ENCODE measurements around the gene AFAP1L2. TPM values are rescaled to one million over a fixed set of nuclear protein-coding genes. Genes with fewer than 3 reads are reported as not detected.

AFAP1L2 gene
- polyA plus RNA-seq, 1 experiment, result 0.22 TPM

DNA sequence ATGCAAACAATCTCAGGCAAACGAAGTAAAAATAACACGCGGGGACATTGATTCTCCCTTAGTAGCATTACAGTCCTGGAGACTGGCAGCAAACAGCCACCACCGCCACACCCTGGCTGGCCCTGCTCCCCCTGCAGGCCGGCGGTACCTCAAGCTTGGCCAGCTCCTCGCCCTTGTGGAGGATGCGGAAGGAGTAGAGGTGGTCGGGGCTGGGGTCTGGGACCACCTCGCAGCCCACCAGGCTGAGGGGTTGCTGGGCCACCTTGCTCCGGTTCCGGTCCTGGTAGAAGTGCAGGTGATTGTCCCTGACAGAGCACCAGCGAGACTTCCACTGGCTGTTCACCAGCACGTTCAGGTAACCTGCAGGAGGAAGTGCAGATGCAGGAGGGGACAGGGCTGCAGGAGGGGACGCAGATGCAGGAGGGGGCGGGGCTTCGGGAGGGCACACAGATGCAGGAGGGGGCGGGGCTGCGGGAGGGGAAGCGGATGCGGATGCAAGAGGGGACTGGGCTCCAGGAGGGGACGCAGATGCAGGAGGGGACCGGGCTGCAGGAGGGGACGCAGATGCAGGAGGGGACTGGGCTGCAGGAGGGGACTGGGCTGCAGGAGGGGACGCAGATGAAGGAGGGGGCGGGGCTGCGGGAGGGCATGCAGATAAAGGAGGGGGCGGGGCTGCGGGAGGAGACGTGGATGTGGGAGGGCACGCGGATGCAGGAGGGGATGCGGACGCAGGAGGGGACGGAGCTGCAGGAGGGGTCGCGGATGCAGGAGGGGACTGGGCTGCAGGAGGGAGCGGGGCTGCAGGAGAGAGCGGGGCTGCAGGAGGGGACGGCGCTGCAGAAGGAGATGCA lies 99.5 kb downstream of the AFAP1L2 start:
- DNase-seq (ENCODE audit: low read depth), result no peak
- TF ChIP-seq, protein P1, sequence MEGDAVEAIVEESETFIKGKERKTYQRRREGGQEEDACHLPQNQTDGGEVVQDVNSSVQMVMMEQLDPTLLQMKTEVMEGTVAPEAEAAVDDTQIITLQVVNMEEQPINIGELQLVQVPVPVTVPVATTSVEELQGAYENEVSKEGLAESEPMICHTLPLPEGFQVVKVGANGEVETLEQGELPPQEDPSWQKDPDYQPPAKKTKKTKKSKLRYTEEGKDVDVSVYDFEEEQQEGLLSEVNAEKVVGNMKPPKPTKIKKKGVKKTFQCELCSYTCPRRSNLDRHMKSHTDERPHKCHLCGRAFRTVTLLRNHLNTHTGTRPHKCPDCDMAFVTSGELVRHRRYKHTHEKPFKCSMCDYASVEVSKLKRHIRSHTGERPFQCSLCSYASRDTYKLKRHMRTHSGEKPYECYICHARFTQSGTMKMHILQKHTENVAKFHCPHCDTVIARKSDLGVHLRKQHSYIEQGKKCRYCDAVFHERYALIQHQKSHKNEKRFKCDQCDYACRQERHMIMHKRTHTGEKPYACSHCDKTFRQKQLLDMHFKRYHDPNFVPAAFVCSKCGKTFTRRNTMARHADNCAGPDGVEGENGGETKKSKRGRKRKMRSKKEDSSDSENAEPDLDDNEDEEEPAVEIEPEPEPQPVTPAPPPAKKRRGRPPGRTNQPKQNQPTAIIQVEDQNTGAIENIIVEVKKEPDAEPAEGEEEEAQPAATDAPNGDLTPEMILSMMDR (IDR thresholded peaks at IDR 0.05; ENCODE audit: insufficient read depth, low read depth, low read length), result peak; percentile 86
- peak overlapping the region; percentile 23 for H3K4me3 ChIP-seq (ENCODE audit: low read depth, low read length)
- ChIA-PET CTCF (interaction anchor here (0.5 to 2.6 kb wide), 58 partner anchors 8 to 823 kb away, joined by 3 to 31 read pairs (median 4); partner anchors contain the start of gene FHIP2A), POLR2A (no interaction called here)
- H3K36me3 ChIP-seq (ENCODE audit: control insufficient read depth, insufficient read depth, low read length), result no peaks in the 10 kb centered on the region
- H3K27me3 ChIP-seq (ENCODE audit: control insufficient read depth, insufficient read depth, low read length), result peaks cover 2% of the 10 kb centered on the region; the same call in 1 of the 2 replicates

DNA sequence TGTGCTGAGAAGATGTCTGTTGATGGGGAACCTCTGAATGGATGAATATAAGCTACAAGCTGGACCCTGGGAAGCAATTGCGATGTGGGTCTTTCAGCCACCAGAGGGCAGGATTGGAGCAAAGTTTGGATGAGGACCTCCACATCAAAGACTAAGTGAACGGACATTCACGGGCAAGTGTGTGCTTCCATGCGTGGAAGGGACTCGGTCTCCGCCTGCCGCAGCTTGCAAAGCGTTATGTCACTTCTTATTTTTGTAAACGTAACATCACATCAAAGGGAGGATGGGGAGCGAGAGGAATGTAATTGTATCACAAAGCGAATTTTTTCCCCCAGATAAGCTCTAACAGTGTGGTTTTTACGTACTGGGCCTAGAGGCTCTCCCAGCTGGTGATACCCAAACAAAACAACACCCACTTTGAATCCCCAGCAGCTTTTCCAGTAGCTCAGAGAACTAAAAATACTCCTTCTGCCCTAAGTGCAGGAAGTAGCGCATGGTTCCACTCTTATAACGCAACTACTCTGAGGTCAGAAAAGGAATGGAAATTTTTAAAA lies 100.2 kb downstream of the AFAP1L2 start:
- peaks cover 2% of the 10 kb centered on the region; the same call in 1 of the 2 replicates for H3K27me3 ChIP-seq (ENCODE audit: control insufficient read depth, insufficient read depth, low read length)
- TF ChIP-seq, protein P1 (IDR thresholded peaks at IDR 0.05; ENCODE audit: insufficient read depth, low read depth, low read length), result peak; percentile 81
- no peaks in the 10 kb centered on the region for H3K36me3 ChIP-seq (ENCODE audit: control insufficient read depth, insufficient read depth, low read length)
- POLR2A ChIA-PET, result interaction anchor here (0.5 kb wide), 1 partner anchor 540 kb away, joined by 3 read pairs; no protein-coding TSS in a partner anchor
- CTCF ChIA-PET, result interaction anchor here (0.5 to 2.6 kb wide), 69 partner anchors 9 to 833 kb away, joined by 3 to 31 read pairs (median 4); partner anchors contain the start of gene FHIP2A
- peak overlapping the region; percentile 23 for H3K4me3 ChIP-seq (ENCODE audit: low read depth, low read length)
- peak; percentile 40 for DNase-seq (ENCODE audit: low read depth)

DNA sequence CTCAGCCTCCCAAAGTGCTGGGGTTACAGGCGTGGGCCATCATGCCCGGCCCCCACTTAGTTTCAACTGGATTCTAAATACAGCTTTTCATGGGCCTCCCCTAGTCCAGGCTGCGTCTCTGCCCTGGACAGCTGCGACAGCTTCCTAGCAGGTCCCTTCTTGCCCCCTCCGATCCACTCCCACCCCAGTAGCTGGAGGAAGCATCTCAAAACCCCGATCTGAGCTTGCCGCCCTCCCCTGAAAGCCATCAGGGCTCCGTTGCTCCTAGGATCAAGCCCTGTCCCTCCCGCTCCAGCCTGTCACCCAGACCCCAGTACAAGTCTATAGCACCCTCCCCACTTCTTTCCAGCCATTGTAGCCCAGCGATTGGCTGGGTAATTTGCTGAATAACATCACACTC lies 100.7 kb downstream of the AFAP1L2 start:
- TF ChIP-seq, protein P1 (IDR thresholded peaks at IDR 0.05; ENCODE audit: insufficient read depth, low read depth, low read length), result no peak
- CTCF ChIA-PET, result interaction anchor here (0.7 to 2.6 kb wide), 56 partner anchors 8 to 833 kb away, joined by 3 to 31 read pairs (median 4); partner anchors contain the start of gene FHIP2A
- Histone ChIP-seq H3K4me3 (ENCODE audit: low read depth, low read length) (no peak overlapping the region), H3K36me3 (ENCODE audit: control insufficient read depth, insufficient read depth, low read length) (no peaks in the 10 kb centered on the region), H3K27me3 (ENCODE audit: control insufficient read depth, insufficient read depth, low read length) (peaks cover 2% of the 10 kb centered on the region; the same call in 1 of the 2 replicates)
- POLR2A ChIA-PET, result no interaction called here
- no peak for DNase-seq (ENCODE audit: low read depth)

DNA sequence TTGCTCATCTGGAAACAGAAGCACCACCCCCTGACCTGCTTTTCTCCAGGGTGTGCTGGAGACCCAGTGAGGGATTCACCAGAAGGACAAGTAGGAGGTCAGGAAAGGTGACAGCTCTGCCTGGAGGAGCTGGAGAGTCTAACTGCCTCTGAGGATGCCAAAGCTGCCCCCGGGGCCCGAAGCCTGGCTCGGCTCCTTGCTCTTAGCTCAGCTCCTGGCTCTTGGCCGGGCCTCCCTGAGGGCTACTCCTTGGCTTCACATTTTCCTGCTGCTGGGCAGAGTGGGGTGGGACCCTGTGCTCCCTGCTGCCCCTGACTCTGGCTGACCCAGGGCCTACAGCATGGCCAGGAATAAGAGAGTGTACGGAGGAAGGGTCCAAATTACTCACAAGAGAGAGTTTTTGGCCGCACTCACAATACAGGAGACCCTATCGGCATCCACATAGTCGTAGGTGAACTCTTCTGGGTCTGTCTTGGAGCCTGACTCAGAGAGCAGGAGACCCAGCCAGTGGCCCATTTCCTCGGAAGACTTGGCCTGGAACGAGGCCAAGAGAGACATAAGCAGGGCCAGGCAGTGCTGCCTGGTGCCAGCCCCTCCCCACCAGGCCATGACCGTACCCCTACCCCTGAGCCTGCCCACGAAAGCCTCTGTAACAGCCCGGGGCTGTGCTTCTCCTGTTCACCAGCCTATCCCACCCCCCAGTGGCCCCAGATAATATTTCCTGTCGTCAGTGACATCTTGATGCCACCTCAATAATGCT lies 102.2 kb downstream of the AFAP1L2 start:
- H3K4me3 ChIP-seq (ENCODE audit: low read depth, low read length), result no peak overlapping the region
- no peaks in the 10 kb centered on the region for H3K36me3 ChIP-seq (ENCODE audit: control insufficient read depth, insufficient read depth, low read length)
- TF ChIP-seq, protein P1 (IDR thresholded peaks at IDR 0.05; ENCODE audit: insufficient read depth, low read depth, low read length), result no peak
- no peak for DNase-seq (ENCODE audit: low read depth)
- ChIA-PET CTCF (interaction anchor here (0.9 to 2.6 kb wide), 5 partner anchors 15 to 456 kb away, joined by 3 to 31 read pairs (median 14); no protein-coding TSS in a partner anchor), POLR2A (no interaction called here)
- peaks cover 2% of the 10 kb centered on the region; the same call in 1 of the 2 replicates for H3K27me3 ChIP-seq (ENCODE audit: control insufficient read depth, insufficient read depth, low read length)

Measured in BJ (cell line).